ENCODE measurements around the gene GLOD4.
"Not testable (repeated sequence)": the region's sequence is repeated elsewhere in the genome, so short reads cannot be mapped to it uniquely, and the experiment has no call there.

GLOD4 gene

GRCh38 chr17:802481-802880 is 20.4 kb upstream of the GLOD4 start:
- no peak for DNase-seq

DNA sequence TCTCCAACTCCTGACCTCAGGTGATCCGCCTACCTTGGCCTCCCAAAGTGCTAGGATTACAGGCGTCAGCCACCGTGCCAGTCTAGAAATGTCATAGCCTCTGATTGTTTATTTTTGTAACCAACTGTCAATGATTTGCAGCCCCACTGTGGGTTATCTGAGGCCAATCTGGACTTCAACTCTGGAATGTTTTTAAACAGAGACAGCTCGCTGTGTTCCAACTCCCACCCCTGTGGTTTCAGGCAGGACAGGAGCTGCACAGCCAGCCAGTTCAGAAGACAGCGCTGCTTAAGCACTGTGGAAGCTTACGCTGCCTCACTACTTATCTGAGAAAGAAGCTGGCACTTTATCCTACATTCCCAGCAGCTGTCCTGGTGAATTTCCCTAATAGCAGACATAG is 19.6 kb upstream of the GLOD4 start:
- no peak for DNase-seq

DNA sequence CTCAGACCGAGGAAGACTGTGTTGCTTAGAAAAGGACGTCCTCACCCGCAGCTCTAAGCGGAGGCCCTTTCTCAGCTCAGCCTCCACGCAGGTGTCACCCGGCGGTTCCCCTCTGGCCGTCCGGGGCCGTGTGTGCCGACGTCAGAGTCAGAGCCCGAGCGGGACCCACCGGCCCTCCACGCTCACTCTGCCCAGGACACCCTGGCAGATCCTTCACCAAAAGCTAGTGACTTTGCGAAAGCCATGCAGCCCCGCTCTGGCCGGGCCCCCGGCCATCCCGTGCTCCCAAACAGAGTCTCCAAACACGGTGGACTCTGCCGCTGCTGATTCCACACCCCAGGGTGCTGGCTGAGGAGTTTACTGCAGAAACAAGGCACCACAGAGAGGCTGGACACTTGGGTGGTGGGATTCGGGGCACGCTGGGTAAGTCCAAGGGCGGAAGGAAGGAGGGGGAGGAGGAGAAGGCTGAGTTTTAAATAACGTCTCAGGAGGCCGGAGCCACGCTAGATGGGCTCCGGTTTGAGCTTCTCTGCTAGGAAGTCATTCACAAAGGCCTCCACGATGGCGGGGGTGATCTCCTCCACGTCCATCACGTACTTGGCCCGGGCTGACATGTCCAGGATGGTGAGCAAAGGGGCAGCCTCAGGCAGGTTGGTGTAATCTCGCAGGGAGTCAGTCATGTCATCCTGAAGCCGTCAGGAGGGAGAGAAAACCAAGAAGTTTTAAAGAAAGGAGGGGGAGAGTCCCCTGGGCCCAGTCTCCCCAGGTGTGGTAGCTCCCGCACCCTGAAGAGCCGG is 18.6 kb upstream of the GLOD4 start:
- DNase-seq = no peak

GRCh38 chr17:799261-799660 is 17.2 kb upstream of the GLOD4 start:
- no peak for DNase-seq

DNA sequence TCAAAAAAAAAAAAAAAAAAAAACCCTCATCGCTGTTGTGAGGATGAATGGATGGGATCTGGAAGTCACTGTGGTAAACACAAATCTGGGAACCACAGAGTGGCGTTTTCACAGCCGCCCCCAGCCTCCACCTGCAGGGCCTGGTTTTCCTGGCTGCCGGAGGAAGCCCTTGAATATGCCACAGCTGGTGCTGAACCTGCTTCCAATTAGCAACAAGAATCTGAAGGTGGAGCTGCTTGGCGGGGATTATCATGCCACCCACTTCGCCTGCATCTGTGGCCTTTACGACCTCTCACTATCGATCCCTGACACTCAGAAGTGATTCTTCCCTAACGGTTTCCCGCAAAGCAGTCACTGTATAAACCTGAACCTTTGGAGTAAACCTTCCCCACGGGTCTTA is 16.2 kb upstream of the GLOD4 start:
- no peak for DNase-seq

GRCh38 chr17:797236-797840 is 15.3 kb upstream of the GLOD4 start:
- DNase-seq = no peak

DNA sequence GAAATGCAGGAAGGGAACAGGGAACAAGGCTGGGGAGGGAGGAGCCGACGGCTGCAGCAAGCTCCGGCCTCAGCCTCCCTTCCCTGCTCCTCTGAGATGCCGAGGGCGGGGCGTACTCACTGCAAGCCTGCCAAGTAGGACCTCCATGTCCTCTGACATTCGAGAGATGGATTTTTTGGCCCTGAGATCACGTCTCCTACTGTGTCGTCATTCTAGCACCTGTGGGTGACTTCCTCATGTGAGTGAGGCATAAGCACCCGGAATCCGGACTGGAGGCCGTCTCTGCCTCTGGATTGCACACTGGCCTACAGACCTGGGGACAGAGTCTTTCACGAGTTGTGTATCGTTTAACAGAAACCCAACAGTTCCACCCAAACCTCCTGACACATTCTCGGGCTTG is 14.5 kb upstream of the GLOD4 start:
- DNase-seq = no peak

DNA sequence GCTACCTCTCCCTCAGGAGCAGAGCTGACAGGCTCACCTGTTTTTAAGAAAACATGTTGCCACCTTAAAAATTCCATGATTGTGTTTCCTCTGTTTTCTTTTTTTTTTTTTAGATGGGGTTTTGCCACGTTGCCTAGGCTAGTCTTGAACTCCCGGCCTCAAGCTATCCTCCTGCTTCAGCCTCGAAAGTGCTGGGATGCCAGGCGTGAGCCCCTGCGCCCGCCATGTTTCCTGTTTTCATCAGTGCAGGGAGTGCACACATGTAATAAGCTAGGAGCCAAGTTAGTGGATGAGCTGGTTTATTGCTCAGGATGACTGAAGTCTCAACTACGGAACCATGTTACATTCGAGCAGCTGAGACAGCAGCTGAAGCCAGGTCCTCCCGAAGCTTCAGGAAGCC is 13.6 kb upstream of the GLOD4 start:
- DNase-seq = no peak

DNA sequence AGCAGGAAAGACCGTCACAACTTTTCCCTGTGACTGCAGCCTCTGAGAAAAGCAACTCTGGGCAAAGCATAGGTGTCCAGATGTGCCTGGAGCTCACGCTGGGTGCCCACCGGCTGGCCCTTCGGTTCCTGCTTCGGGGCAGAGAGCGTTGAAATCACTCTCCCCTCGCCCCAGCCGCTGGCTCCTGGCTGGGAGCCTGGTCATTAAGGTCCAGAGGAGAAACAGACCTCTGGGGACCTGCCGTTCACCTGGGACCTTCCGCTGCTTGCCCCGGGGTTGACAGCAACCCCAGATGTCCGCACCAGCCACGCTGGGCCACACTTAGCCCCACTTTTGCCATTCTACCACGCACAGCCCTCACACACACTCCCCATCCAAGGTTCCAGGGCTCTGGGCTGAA is 13.2 kb upstream of the GLOD4 start:
- no peak for DNase-seq

- peak; percentile 31 for DNase-seq
These were observed 12.8 kb upstream of the GLOD4 start for GRCh38 chr17:794876-795275.

GRCh38 chr17:792277-792676 is 10.2 kb upstream of the GLOD4 start:
- DNase-seq = no peak

- DNase-seq = no peak
These were observed 9.7 kb upstream of the GLOD4 start for GRCh38 chr17:791829-792228.

DNA sequence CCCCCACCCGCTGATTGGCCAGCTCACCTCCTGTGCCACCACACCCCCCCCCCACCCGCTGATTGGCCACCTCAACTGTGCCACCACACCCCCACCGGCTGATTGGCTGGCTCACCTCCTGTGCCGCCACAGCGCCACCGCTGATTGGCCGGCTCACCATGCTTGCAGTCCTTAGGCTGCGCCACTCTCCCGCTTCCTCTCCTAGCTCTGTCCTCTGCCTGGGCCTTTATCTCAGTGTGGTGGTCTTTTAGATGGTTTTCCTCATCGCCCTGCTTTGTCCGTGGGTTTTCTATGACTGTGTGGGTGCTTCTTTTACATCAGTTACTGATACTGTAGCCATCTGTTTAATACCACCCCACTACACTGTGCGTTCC is 8.8 kb upstream of the GLOD4 start:
- not testable (repeated sequence) for DNase-seq

- not testable (repeated sequence) for DNase-seq
These were observed 8.1 kb upstream of the GLOD4 start for GRCh38 chr17:789931-790873.

- DNase-seq = no peak
These were observed 7.2 kb upstream of the GLOD4 start for GRCh38 chr17:789160-789840.

DNA sequence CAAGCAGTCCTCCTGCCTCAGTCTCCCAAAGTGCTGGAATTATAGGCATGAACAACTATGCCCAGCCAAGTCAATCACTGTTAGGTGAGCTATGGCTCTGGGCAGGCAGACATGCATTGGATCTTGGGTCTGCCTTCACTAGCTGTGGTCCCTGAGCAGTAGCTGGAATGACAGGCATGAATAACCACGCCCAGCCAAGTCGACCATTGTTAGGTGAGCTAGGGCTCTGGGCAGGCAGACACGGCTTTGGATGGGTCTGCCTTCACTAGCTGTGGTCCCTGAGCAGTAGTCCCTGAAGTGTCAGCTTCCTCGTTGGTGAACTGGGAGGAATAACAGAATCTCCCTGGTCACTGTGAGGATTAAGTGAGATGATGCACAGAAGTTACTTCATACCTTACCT is 6.5 kb upstream of the GLOD4 start:
- no peak for DNase-seq

GRCh38 chr17:787641-788221 is 5.7 kb upstream of the GLOD4 start:
- DNase-seq = no peak

GRCh38 chr17:785901-786300 is 3.8 kb upstream of the GLOD4 start:
- not testable (repeated sequence) for DNase-seq

- no peak for DNase-seq
These were observed 2.1 kb upstream of the GLOD4 start for GRCh38 chr17:784143-784542.

GRCh38 chr17:778096-778495 is 4.0 kb downstream of the GLOD4 start:
- DNase-seq = no peak

DNA sequence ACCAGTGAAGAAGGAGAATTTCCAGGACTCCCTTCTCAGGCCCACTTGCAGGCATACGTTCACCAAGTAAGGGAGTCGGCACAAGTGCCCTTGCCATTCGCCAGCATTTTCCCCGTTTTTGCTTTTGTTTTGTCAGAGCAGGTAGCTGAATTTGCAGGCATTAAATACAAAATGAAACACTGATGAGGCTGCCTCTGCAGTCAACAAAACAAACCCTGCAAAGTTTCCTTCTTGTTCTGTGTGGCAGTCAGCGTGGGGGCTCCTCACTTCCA is 7.8 kb downstream of the GLOD4 start:
- DNase-seq = no peak

DNA sequence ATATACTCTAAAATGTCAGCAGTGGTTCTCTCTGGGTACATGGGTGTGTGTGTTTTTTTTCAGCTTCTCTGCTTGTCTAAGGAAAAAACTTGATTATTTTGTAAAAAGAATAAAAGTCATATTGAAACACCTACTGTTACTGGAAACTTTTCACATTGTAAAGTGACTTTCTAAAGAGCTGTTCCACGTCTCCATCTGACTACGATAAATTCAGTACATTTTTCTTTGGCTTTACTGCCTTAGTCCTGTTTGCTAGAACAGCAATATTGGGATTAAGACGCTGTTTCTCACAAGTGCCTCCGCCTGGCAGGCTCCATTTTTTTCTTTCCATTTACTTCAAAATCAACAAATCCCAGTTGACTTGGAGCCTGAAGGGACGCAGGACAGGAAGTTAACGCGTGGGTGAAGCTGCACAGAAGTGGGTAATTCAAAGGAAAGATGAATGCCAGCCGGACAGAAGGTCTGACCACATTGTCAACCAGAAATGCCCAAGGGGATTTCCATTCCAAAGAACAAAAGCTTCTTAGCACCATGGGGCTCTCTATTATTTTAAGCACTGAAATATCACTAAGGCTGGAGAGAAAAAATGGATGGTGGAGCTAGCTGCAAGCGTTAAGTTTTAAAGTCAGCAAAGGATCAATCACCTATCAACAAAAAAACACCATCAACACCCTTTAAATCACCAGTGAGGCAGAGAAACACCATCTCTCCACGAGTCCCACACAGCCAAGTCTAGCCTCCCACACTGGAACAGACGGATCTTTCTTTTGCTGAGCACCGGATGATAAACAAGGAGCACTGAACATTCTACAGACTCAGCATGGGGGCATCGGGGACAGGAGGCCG is 8.4 kb downstream of the GLOD4 start:
- DNase-seq = no peak

Measured in CD4-positive, alpha-beta T cell treated with Interferon gamma for 1 hour (primary cell).